Muscle of arm (tissue), 12 donors: ENCODE results near the gene TSHR. TPM values are rescaled to one million over a fixed set of nuclear protein-coding genes. Genes with fewer than 3 reads are reported as not detected.
"Not testable (repeated sequence)": the region's sequence is repeated elsewhere in the genome, so short reads cannot be mapped to it uniquely, and the experiment has no call there.

Experiments
- DNase-seq: peaks from one replicate; pipeline ENCODE4 v3.0.0-alpha.2; 2013
- polyA plus RNA-seq, 12 donors: library from polyadenylated mRNA; unstranded; fragments of 120-200 nt; gene quantifications; one replicate each; pipeline ENCODE4 v1.2.1, GENCODE V29; 2013; ENCODE audit not compliant: insufficient read length in 12 of 12

The TSHR gene
- polyA plus RNA-seq, 12 donors: 0.55 to 2.3 (median 0.82) TPM; not detected in 2

GRCh38 chr14:81068176-81068782, 112.9 kb downstream of the TSHR start:
- DNase-seq: no peak

- DNase-seq: no peak
These were observed 115.1 kb downstream of the TSHR start for GRCh38 chr14:81070511-81070910.

DNA sequence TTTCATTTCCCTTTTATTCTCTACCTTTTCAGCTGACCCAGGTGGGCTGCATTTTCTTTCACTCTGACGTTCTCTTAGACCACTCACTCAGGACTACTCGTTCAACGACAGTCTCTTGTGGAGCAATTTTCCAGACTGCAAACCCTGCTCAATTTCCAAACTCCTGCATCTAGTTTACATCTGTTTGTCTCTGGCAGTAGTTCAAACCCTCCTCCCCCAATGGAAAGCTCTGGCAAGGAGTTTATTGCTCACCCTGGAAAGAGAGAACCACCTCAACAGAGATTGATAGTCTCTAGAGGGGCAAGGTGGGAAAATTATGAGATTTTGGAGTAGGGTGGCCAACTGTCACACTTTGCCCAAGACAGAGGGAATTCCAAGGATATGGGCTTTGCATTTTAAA, 130.2 kb downstream of the TSHR start:
- peak; percentile 13 for DNase-seq

DNA sequence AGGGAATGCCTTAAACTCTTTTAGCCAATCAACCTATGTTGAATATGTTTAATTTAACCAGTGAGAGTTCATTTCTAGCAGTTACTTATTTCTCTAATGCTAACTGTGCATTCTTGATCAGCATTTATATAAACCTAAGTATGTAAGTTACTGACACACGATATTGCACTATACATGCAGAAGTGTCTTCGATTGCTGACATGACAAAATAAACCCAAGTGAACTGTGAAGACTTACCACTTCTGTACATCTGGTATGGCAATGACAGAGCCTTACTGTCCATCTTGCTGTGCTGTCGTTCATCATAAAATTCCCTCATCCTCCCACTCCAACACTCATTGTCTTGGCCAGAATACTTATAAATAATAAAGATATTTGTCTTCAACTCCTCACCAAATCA, 131.8 kb downstream of the TSHR start:
- no peak for DNase-seq

DNA sequence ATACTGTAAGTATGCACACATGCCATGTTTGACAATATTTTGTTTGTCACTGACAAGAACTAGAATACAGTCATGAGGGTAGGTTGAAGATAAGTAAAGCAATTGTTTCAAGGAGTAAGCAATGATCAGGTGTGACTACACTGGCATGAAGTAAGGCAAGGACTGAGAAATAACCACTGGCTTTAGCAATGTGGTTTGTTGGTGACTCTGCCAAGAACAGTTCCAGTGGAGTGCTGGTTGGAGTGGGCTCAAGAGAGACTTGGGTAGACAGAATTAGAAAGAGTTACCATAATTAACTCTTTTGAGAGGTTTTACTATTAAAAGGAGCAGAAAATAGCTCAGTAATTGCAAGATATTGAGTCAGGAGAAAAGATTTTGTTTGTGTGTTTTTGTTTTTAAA, 135.7 kb downstream of the TSHR start:
- DNase-seq: no peak

GRCh38 chr14:81091660-81092059, 136.2 kb downstream of the TSHR start:
- no peak for DNase-seq

- DNase-seq: no peak
These were observed 138.2 kb downstream of the TSHR start for GRCh38 chr14:81093651-81094050.

- DNase-seq: no peak
These were observed 140.1 kb downstream of the TSHR start for GRCh38 chr14:81095539-81095938.

GRCh38 chr14:81096656-81097055, 141.2 kb downstream of the TSHR start:
- DNase-seq: no peak

DNA sequence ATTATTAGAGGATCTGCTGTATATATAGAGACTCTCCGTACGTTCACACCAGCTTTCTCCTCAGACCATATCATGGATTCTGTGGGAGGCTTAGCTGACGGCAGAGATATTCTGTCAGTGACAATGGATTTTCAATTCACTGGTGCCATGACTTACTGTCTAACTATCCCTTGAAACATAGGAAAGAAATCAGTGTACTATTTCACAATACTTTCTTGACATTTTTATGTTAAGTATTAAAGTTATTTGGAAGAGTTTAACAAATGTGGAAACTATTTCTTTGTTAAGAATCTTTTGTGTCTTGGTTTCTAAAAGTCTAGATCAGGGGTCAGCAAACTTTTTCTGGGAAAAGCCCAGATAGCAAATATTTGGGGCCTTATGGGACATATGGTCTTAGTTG, 146.8 kb downstream of the TSHR start:
- DNase-seq: no peak

DNA sequence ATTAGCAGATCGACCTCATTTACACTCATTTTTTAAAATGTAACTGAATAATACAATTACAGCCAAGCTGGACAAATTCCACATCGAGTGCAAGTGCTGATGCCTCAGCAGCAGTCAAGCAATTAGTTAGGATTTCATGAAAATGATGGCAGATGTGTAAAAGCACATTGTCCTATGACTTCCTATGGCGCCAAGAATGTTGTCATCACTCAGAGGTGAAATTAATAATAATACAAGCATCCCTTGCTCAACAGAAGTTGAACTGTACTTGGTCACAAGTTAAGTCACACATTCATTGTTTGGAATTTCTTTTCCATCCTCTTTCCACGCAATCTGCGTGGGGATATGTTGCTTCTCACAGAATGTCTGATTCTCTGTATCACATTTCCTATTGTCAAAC, 148.0 kb downstream of the TSHR start:
- DNase-seq: no peak

DNA sequence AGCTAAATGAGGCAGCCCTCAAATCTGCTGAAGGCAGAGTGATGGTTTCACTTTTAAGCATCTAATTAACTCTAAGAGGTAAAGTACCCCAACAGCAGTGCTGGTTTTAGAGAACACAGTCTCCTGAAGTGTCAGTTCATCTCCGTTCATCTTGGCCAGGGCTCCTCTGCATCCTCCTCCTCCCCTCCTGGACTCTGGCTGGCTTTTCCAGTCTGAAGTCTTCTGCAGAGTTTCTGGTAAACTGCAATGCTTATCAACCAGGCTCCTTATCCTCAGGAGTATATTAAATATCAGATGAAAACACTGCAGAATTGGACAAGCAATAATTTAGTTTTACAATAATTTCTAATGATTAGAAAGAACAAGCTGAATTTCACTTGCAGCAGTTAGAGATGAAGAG, 150.0 kb downstream of the TSHR start:
- no peak for DNase-seq

DNA sequence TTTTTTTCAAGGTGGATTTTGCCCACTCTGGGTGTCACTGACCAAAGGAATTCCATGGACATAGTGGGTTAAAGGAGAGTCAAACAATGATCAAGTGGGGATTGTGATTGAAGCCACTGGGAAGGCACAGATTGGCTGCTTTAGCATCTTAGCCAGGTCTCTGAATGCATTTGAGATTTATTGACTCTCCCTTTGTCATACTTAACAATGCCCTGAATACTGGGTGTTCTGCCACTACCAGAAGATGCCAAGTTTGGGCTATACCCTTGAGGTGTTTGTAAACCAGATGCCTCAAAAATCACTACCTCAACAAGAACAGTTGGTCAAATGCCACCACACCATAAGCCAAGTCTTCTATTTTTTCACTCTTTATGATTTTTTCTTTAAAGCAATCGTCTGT, 150.5 kb downstream of the TSHR start:
- no peak for DNase-seq

DNA sequence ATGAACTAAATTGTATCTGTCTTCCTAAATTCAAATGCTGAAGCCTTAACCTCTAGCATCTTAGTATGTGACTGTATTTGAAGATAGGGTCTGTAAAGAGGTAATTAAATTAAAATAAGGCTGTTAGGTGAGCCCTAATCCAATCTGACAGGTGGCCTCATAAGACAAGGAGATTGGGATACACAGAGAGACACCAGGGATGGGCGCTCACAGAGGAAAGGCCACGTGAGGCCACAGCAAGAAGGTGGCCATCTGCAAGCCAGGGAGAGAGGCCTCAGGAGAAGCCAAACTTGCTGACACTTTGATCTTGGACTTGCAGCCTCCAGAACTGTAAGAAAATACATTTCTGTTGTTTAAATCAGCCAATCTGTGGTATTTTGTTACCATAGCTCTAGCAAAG, 154.8 kb downstream of the TSHR start:
- no peak for DNase-seq

DNA sequence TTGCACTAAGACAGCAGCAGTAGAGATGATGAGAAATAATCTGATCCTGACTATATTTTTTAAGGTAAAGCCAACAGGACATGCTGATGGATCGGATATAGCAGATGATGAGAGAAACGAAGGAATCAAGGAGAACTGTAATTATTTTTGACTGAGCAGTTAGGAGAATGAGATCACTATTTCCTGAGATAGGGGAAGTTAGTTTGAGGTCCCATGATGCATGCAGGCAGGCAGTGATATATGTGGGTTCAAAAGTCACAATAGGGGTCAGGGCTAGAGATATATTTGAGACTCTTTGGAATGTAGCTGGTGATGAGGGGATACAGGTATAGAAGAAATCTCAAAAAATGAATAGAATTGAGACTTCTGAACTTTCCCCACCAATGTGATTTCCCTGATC, 157.8 kb downstream of the TSHR start:
- no peak for DNase-seq

GRCh38 chr14:81113945-81114820, 158.8 kb downstream of the TSHR start:
- not testable (repeated sequence) for DNase-seq

GRCh38 chr14:81120501-81120900, 165.1 kb downstream of the TSHR start:
- DNase-seq: no peak

- DNase-seq: no peak
These were observed 166.9 kb downstream of the TSHR start for GRCh38 chr14:81122326-81122725.

- no peak for DNase-seq
These were observed 168.4 kb downstream of the TSHR start for GRCh38 chr14:81123811-81124210.

GRCh38 chr14:81125536-81125935, 170.1 kb downstream of the TSHR start:
- DNase-seq: no peak

DNA sequence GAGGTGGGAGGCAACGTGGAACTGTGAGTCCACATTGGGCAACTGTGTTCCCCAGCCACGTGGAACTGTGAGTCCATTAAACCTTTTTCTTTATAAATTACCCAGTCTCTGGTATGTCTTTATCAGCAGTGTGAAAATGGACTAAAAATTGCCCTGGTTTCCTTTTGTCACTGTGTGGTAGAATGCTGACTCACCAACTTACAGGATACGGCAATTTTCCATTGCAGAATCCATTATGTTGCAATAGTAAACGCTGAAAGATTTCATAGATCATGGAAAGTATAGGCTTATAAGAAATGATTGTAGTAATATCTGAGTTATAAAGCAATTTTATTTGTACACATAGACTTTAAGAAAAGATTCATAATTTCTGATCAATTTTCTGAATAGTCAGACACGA, 172.4 kb downstream of the TSHR start:
- DNase-seq: no peak

GRCh38 chr14:81129242-81129641, 173.8 kb downstream of the TSHR start:
- no peak for DNase-seq

GRCh38 chr14:81132468-81132867, 177.0 kb downstream of the TSHR start:
- no peak for DNase-seq

DNA sequence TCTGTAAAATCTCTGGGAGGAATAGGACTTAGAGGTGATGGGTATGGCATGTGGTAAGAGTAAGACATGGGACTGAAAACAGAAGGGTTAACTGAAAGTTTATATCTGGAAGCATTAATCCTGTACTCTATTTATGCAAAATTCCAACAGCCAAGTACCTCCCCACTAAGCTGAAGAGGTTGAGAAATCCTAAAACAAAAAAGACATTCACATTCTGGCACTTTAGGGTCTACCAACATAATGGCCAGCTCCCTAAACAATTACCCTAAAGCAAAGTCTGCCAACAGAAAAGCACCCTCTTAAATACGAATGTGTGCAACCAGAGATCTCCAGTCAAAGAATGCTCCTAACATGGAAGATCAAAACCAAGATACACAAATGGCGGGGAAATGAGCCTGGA, 178.0 kb downstream of the TSHR start:
- DNase-seq: no peak
